Neural cell (in vitro differentiated cells): ENCODE data around the gene GTSE1.

ENCODE experiments used
- CTCF ChIP-seq: fragments of 450-650 bp; IDR thresholded peaks from 2 replicates; pipeline ENCODE4 v1.5.1; 2014; ENCODE audit warnings: antibody characterized with exemption, mild to moderate bottlenecking, moderate library complexity; ENCODE audit not compliant: poor library complexity, severe bottlenecking
- EP300 ChIP-seq: fragments of 450-650 bp; conservative IDR thresholded peaks from 2 replicates; pipeline ENCODE4 v1.6.1; 2014; ENCODE audit warnings: antibody characterized with exemption, mild to moderate bottlenecking, moderate library complexity; ENCODE audit not compliant: poor library complexity, severe bottlenecking
- EZH2 ChIP-seq: fragments of 200-600, 300-800 bp; shearing (Covaris generic), sonication (generic); IDR thresholded peaks from 2 replicates; pipeline ENCODE4 v1.6.1; 2014; ENCODE audit warnings: antibody characterized with exemption, low read length, borderline replicate concordance, mild to moderate bottlenecking; ENCODE audit not compliant: insufficient read depth, poor library complexity, severe bottlenecking
- POLR2AphosphoS5 ChIP-seq: IDR thresholded peaks from 2 replicates; pipeline ENCODE4 v1.6.1; 2012
- REST ChIP-seq: IDR thresholded peaks from 2 replicates; pipeline ENCODE4 v1.6.1; 2012; ENCODE audit warnings: borderline replicate concordance
- SMC3 ChIP-seq: fragments of 450-650 bp; conservative IDR thresholded peaks from 2 replicates; pipeline ENCODE4 v1.6.1; 2014; ENCODE audit warnings: antibody characterized with exemption, mild to moderate bottlenecking, moderate library complexity; ENCODE audit not compliant: poor library complexity

- TF ChIP-seq CTCF (no peak), POLR2AphosphoS5 (no peak), REST (no peak), EP300 (no peak), SMC3 (no peak), EZH2 (no peak)
Observed at GRCh38 chr22:46337870-46338269, 41.2 kb downstream of the GTSE1 start.
